Mammary epithelial cell (primary cell): ENCODE results near the gene NRG2.

Experiments used
- EZH2 ChIP-seq: IDR thresholded peaks from 2 replicates; pipeline ENCODE4 v1.6.1; 2012; ENCODE audit warnings: low read length, inconsistent platforms, borderline replicate concordance
- TF ChIP-seq, protein P1 (sequence below), 2 donors: IDR thresholded peaks in 1 of 2; conservative IDR thresholded peaks in 1 of 2; 2 replicates each; pipeline ENCODE4 v1.5.1; 2011 to 2012; ENCODE audit warnings: inconsistent platforms in 2 of 2, low read length in 2 of 2, mild to moderate bottlenecking in 2 of 2, control low read depth in 1 of 2, low read depth in 1 of 2; ENCODE audit not compliant: insufficient read depth in 1 of 2; ENCODE audit errors: extremely low read depth in 1 of 2

DNA sequence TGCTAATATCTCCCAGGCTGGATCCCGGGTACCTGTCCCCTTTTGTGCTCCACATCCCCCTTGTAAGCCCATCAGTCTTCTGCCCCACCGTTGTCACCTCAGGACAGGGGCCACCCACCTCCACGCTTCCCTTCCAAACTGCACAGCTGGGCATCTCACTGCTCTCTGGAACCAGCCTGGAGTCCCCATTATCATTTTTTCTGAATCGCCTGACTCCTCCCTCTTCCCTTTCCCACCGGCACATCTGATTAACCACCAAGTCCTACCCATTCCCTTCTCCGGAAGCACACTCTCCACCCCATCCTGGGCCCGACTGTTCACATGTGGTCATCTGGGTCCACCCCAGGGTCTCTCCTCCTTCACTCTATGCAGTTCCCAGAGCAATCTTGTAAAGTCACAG lies 193.6 kb downstream of the NRG2 start:
- TF ChIP-seq, protein P1, sequence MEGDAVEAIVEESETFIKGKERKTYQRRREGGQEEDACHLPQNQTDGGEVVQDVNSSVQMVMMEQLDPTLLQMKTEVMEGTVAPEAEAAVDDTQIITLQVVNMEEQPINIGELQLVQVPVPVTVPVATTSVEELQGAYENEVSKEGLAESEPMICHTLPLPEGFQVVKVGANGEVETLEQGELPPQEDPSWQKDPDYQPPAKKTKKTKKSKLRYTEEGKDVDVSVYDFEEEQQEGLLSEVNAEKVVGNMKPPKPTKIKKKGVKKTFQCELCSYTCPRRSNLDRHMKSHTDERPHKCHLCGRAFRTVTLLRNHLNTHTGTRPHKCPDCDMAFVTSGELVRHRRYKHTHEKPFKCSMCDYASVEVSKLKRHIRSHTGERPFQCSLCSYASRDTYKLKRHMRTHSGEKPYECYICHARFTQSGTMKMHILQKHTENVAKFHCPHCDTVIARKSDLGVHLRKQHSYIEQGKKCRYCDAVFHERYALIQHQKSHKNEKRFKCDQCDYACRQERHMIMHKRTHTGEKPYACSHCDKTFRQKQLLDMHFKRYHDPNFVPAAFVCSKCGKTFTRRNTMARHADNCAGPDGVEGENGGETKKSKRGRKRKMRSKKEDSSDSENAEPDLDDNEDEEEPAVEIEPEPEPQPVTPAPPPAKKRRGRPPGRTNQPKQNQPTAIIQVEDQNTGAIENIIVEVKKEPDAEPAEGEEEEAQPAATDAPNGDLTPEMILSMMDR (conservative IDR thresholded peaks at IDR 0.05 in 1 of 2, IDR thresholded peaks at IDR 0.05 in 1 of 2; ENCODE audit: extremely low read depth in 1 of 2, insufficient read depth in 1 of 2, low read depth in 1 of 2, low read length in 2 of 2): no peak
- TF ChIP-seq EZH2: no peak
